Gastroesophageal sphincter (tissue), 3 donors: ENCODE results near the gene TIAM2.

Experiments
- EP300 ChIP-seq: sonication (generic); formaldehyde crosslinking; IDR thresholded peaks from one replicate; pipeline ENCODE4 v1.6.1; 2017; ENCODE audit warnings: antibody characterized with exemption, mild to moderate bottlenecking
- POLR2A ChIP-seq, 2 donors: fragments of 450-650 bp; IDR thresholded peaks; one replicate each; pipeline ENCODE4 v1.6.1; 2017; ENCODE audit warnings: antibody characterized with exemption in 2 of 2, mild to moderate bottlenecking in 2 of 2, moderate library complexity in 1 of 2
- POLR2AphosphoS5 ChIP-seq: sonication (generic); formaldehyde crosslinking; IDR thresholded peaks from one replicate; pipeline ENCODE4 v1.6.1; 2017; ENCODE audit warnings: antibody characterized with exemption
- TF ChIP-seq, protein P1 (sequence below), 4 experiments: fragments of 200-600 bp in 2 of 4; fragments of 450-650 bp in 2 of 4; sonication (generic) in 1 of 4; IDR thresholded peaks; one replicate each; pipeline ENCODE4 v1.5.1; 2017 to 2019; ENCODE audit warnings: antibody characterized with exemption in 4 of 4, mild to moderate bottlenecking in 2 of 4, moderate library complexity in 2 of 4

DNA sequence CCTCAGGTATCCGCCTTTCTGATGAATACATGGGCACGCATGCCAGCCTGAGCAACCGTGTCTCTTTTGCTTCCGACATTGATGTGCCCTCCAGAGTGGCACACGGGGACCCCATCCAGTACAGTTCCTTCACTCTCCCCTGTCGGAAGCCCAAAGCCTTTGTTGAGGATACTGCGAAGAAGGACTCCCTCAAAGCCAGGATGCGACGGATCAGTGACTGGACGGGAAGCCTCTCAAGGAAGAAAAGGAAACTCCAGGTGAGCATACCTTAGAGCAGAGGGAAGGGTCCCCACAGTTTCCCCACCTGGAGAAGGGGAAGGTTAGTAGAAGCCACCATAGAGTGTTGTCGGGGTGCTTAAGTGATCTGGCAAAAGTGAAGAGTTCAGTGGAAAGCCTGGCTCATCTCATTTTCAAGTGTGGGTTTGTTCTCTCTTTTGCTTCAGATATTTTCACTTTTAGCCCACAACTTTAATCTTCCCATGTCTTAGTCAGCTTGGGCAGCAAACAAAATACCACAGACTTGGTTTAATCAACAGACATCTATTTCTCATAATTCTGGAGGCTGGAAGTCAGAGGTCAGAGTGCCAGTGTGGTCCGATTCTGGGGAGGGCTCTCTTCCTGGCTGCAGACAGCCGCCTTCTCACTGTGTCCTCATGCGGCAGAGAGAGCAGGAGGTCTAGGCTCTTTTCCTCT, 135.2 kb downstream of the TIAM2 start:
- TF ChIP-seq, protein P1, sequence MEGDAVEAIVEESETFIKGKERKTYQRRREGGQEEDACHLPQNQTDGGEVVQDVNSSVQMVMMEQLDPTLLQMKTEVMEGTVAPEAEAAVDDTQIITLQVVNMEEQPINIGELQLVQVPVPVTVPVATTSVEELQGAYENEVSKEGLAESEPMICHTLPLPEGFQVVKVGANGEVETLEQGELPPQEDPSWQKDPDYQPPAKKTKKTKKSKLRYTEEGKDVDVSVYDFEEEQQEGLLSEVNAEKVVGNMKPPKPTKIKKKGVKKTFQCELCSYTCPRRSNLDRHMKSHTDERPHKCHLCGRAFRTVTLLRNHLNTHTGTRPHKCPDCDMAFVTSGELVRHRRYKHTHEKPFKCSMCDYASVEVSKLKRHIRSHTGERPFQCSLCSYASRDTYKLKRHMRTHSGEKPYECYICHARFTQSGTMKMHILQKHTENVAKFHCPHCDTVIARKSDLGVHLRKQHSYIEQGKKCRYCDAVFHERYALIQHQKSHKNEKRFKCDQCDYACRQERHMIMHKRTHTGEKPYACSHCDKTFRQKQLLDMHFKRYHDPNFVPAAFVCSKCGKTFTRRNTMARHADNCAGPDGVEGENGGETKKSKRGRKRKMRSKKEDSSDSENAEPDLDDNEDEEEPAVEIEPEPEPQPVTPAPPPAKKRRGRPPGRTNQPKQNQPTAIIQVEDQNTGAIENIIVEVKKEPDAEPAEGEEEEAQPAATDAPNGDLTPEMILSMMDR (IDR thresholded peaks at IDR 0.05): no peak
- TF ChIP-seq POLR2A (IDR thresholded peaks at IDR 0.05) (no peak), POLR2AphosphoS5 (no peak), EP300 (no peak)
